WERI-Rb-1 (cell line): ENCODE data around the gene ZSWIM3.

Source experiments
- DNase-seq: peaks from one replicate; pipeline ENCODE4 v3.0.0-alpha.2; 2020
- H3K27ac ChIP-seq: fragments of 250-450 bp; sonication (Bioruptor Pico); 2 replicates; pipeline ENCODE4 v1.5.1; 2020; ENCODE audit warnings: mild to moderate bottlenecking, moderate library complexity
- H3K27me3 ChIP-seq: fragments of 250-450 bp; sonication (Bioruptor Pico); 2 replicates; pipeline ENCODE4 v1.5.1; 2021; ENCODE audit warnings: mild to moderate bottlenecking, low read depth, moderate library complexity; ENCODE audit not compliant: insufficient read depth, severe bottlenecking
- H3K36me3 ChIP-seq: fragments of 250-450 bp; sonication (Bioruptor Pico); 2 replicates; pipeline ENCODE4 v1.5.1; 2020; ENCODE audit warnings: mild to moderate bottlenecking, moderate library complexity
- H3K4me3 ChIP-seq: 2 replicates; pipeline ENCODE4 v1.5.1; 2011; ENCODE audit warnings: low read depth, mild to moderate bottlenecking, control low read depth, low read length
- H3K9me3 ChIP-seq: fragments of 250-450 bp; sonication (Bioruptor Pico); 2 replicates; pipeline ENCODE4 v1.5.1; 2021; ENCODE audit warnings: mild to moderate bottlenecking, moderate library complexity; ENCODE audit not compliant: severe bottlenecking
- CTCF ChIP-seq: IDR thresholded peaks from 2 replicates; pipeline ENCODE4 v1.5.1; 2011; ENCODE audit warnings: low read depth, mild to moderate bottlenecking, control low read depth, inconsistent platforms, low read length

Gene ZSWIM3

GRCh38 chr20:45880988-45881788, 23.8 kb downstream of the ZSWIM3 start, which contains the start of gene ZSWIM1:
ZSWIM1 (plus strand) TSS chr20:45881227; CDS start chr20:45882593, 1,366 bp downstream.
- H3K27me3 ChIP-seq: no peaks in the 10 kb centered on the region
- DNase-seq: peak; percentile 99
- peak within 1 kb of the TSS; percentile 66 for H3K27ac ChIP-seq
- H3K36me3 ChIP-seq: peaks cover 29% of the 10 kb centered on the region
- peak within 1 kb of the TSS; percentile 91 for H3K4me3 ChIP-seq
- no peak for TF ChIP-seq CTCF
- H3K9me3 ChIP-seq: no peaks in the 10 kb centered on the region

- no peaks in the 10 kb centered on the region for H3K9me3 ChIP-seq
- no peak overlapping the region for H3K27ac ChIP-seq
- no peak overlapping the region for H3K4me3 ChIP-seq
- H3K36me3 ChIP-seq: peaks cover 38% of the 10 kb centered on the region
- TF ChIP-seq CTCF: no peak
- H3K27me3 ChIP-seq: no peaks in the 10 kb centered on the region
- DNase-seq: no peak
Observed at GRCh38 chr20:45882469-45883099, 25.2 kb downstream of the ZSWIM3 start.

DNA sequence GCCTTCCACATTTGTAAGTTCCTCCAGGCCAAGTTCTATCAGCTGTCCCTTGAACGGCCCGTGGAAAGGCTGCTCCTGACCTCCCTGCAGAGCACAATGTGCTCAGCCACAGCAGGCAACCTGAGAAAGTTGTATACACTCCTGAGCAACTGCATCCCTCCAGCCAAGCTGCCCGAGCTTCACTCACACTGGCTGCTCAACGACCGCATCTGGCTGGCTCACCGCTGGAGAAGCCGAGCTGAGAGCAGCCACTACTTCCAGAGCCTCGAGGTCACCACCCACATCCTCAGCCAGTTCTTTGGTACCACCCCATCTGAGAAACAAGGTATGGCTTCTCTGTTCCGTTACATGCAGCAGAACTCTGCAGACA, 25.7 kb downstream of the ZSWIM3 start:
- Histone ChIP-seq H3K4me3 (no peak overlapping the region), H3K27me3 (no peaks in the 10 kb centered on the region), H3K36me3 (peaks cover 38% of the 10 kb centered on the region), H3K27ac (no peak overlapping the region), H3K9me3 (no peaks in the 10 kb centered on the region)
- DNase-seq: no peak
- no peak for TF ChIP-seq CTCF

DNA sequence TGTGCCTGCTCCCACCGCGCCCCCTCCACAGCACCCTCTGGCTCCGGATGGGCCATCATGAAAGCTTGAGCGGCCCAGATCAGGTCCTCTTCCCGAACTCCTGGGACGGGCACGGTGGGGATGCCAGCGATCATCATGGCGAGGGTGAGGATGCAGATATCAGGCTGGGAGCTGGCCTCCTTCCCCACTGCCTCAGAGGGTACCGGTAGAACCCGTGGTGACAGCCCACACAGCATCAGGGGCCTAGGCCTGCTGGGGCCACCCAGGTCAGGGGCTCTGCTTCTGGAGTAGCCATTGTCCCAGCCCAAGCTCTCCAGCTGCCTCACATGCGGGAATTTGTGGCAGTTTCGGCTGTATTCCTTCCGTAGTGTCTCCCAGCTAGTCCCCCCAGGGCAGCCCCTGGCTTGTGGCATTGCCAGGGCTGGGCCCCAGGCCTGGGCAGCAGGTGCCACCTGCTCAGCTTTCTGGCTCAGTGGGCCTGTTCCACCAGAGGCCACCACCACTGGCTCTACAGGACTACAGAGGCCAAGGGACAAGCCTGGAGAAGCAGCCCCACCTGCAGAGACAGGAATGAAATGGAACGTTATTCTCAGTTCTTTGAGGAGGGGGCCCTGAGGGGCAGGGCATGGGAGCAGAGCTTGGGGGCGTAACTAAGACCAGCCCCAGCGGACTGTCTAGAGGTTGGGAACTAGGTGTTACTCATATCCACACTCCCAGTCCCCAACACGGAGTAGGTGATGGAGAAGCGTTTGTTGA, 29.4 kb downstream of the ZSWIM3 start:
- no peak overlapping the region for H3K4me3 ChIP-seq
- DNase-seq: no peak
- no peaks in the 10 kb centered on the region for H3K9me3 ChIP-seq
- no peaks in the 10 kb centered on the region for H3K27me3 ChIP-seq
- H3K36me3 ChIP-seq: peaks cover 38% of the 10 kb centered on the region
- TF ChIP-seq CTCF: no peak
- H3K27ac ChIP-seq: no peak overlapping the region

DNA sequence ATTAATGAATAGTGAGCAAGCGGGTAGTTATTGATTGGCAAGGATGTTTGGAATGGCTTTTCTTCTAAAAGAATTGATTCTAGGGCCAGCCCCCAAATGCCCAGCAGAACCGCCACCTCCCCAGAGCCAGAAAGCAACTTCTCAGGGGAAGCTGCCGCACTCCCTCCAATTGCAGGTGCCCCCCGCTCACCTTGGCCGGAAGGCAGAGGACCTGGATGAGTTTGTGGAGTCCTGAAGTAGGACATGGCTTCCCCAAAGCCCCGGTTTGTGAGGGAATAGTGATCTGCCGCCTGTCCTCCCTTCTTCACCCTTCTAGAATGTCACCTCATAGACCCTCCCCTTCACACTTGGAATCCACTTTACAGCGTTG, 29.9 kb downstream of the ZSWIM3 start, which contains the start of gene SPATA25:
Gene SPATA25 (minus strand): TSS at position 277 of the 370 bp plus-strand sequence. CDS start 32 bp downstream, at position 245.
- no peak for DNase-seq
- Histone ChIP-seq H3K36me3 (peaks cover 36% of the 10 kb centered on the region), H3K27me3 (no peaks in the 10 kb centered on the region), H3K27ac (no peak within 1 kb of the TSS), H3K4me3 (no peak within 1 kb of the TSS), H3K9me3 (no peaks in the 10 kb centered on the region)
- no peak for TF ChIP-seq CTCF
